Fibroblast of lung (primary cell): ENCODE data around the gene CHMP2A.

Source experiments
- EZH2 ChIP-seq: IDR thresholded peaks from 2 replicates; pipeline ENCODE4 v1.5.1; 2012; ENCODE audit warnings: low read length, control low read depth, mild to moderate bottlenecking; ENCODE audit errors: missing control alignments
- TF ChIP-seq, protein P1 (sequence below), 2 donors: IDR thresholded peaks in 1 of 2; conservative IDR thresholded peaks in 1 of 2; 1 replicate in 1 of 2; 2 replicates in 1 of 2; pipeline ENCODE4 v1.5.1; 2011 to 2012; ENCODE audit warnings: low read length in 2 of 2, control low read depth in 1 of 2, inconsistent platforms in 1 of 2, low read depth in 1 of 2, mild to moderate bottlenecking in 1 of 2

DNA sequence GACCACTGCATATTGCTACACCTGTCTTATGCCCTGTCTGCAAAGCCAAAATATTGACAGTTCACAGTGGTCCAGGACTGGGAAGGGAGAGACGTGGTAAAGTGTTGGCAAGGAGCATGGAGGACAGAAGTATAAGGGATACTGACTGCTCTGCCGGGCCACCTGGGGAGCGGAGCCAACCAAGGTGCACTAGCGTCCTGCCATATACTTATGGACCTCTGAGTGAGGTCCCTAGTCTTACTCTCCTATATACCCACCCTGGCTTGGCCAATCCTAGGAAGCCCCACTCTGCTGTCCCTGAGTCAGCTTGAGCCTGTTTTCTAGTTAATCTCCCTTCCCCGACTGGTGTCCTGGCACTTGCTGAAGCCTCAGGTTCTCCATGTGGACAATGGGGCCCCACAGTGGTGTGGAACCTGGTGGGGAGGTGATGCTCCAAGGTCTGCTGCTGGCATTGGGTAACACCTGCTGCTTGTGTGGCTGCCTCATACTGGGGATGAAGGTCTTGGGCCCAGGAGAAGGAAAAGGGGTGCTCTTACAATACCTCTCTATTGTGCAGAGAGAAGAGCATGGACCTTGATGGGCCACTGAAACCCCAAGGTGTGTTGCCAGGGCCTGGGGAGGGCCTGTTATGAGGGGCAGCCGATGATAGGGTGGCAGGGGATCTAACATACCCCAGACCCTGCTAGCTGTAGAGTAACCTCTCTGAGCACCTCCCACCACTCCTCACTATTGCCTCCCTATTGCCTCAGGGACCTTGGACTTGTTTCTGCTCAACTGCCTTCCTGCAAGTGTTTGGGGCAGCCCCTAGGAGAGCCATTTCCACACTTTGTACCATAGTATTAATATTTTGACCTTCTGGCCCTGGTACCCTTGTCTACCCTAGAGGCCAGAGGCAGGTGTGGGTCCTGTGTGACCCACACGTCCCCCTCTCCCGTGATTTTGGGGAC, 17.8 kb downstream of the CHMP2A start:
- TF ChIP-seq, protein P1, sequence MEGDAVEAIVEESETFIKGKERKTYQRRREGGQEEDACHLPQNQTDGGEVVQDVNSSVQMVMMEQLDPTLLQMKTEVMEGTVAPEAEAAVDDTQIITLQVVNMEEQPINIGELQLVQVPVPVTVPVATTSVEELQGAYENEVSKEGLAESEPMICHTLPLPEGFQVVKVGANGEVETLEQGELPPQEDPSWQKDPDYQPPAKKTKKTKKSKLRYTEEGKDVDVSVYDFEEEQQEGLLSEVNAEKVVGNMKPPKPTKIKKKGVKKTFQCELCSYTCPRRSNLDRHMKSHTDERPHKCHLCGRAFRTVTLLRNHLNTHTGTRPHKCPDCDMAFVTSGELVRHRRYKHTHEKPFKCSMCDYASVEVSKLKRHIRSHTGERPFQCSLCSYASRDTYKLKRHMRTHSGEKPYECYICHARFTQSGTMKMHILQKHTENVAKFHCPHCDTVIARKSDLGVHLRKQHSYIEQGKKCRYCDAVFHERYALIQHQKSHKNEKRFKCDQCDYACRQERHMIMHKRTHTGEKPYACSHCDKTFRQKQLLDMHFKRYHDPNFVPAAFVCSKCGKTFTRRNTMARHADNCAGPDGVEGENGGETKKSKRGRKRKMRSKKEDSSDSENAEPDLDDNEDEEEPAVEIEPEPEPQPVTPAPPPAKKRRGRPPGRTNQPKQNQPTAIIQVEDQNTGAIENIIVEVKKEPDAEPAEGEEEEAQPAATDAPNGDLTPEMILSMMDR (conservative IDR thresholded peaks at IDR 0.05 in 1 of 2, IDR thresholded peaks at IDR 0.05 in 1 of 2; ENCODE audit: low read depth in 1 of 2, low read length in 2 of 2) = no peak
- no peak for TF ChIP-seq EZH2
